ENCODE data around the gene HMGN2. TPM values are rescaled to one million over a fixed set of nuclear protein-coding genes. Genes with fewer than 3 reads are reported as not detected.
A peak's percentile ranks its signal among the peaks of the same experiment; 100 is the strongest.

The HMGN2 gene
- total RNA-seq, 1 experiment from 2014 or later = 1,603 TPM

GRCh38 chr1:26470878-26471497, 1.3 kb upstream of the HMGN2 start:
- H3K27me3 ChIP-seq = no peaks in the 10 kb centered on the region
- H3K36me3 ChIP-seq = peaks cover 41% of the 10 kb centered on the region
- peaks cover 21% of the 10 kb centered on the region for H3K4me1 ChIP-seq
- peak overlapping the region; percentile 100 for H3K4me3 ChIP-seq
- DNase-seq = no peak
- H3K9me3 ChIP-seq (replicated peaks) = no peaks in the 10 kb centered on the region
- H3K27ac ChIP-seq = peak overlapping the region; percentile 100; the same call in 1 of the 2 replicates

GRCh38 chr1:26471498-26472319, 531 bp upstream of the HMGN2 start:
- Histone ChIP-seq H3K4me1 (peaks cover 21% of the 10 kb centered on the region), H3K9me3 (replicated peaks) (no peaks in the 10 kb centered on the region), H3K27me3 (no peaks in the 10 kb centered on the region), H3K4me3 (peak overlapping the region; percentile 100), H3K27ac (peak overlapping the region; percentile 100), H3K36me3 (peaks cover 42% of the 10 kb centered on the region)
- DNase-seq = peak; percentile 79 to 87

GRCh38 chr1:26472901-26473845, 933 bp downstream of the HMGN2 start:
- H3K4me1 ChIP-seq = peaks cover 21% of the 10 kb centered on the region
- H3K27me3 ChIP-seq = no peaks in the 10 kb centered on the region
- peaks cover 46% of the 10 kb centered on the region for H3K36me3 ChIP-seq
- peak overlapping the region; percentile 100 for H3K27ac ChIP-seq
- DNase-seq = peak; percentile 97
- peak overlapping the region; percentile 100 for H3K4me3 ChIP-seq
- no peaks in the 10 kb centered on the region for H3K9me3 ChIP-seq (replicated peaks)

GRCh38 chr1:26474818-26475217, 2.6 kb downstream of the HMGN2 start:
- H3K27ac ChIP-seq = no peak overlapping the region
- peaks cover 21% of the 10 kb centered on the region for H3K4me1 ChIP-seq
- H3K9me3 ChIP-seq (replicated peaks) = no peaks in the 10 kb centered on the region
- peaks cover 53% of the 10 kb centered on the region for H3K36me3 ChIP-seq
- no peak overlapping the region; the same call in 1 of the 2 replicates for H3K4me3 ChIP-seq
- H3K27me3 ChIP-seq = no peaks in the 10 kb centered on the region
- no peak for DNase-seq

- no peak overlapping the region for H3K4me3 ChIP-seq
- H3K36me3 ChIP-seq = peaks cover 53% of the 10 kb centered on the region
- H3K9me3 ChIP-seq (replicated peaks) = no peaks in the 10 kb centered on the region
- no peaks in the 10 kb centered on the region for H3K27me3 ChIP-seq
- peaks cover 16% of the 10 kb centered on the region for H3K4me1 ChIP-seq
- H3K27ac ChIP-seq = no peak overlapping the region
- no peak for DNase-seq
These were observed 3.7 kb downstream of the HMGN2 start for GRCh38 chr1:26475989-26476388.

- Histone ChIP-seq H3K27ac (no peak overlapping the region), H3K27me3 (no peaks in the 10 kb centered on the region), H3K36me3 (peaks cover 53% of the 10 kb centered on the region), H3K4me3 (no peak overlapping the region), H3K4me1 (peaks cover 11% of the 10 kb centered on the region), H3K9me3 (replicated peaks) (no peaks in the 10 kb centered on the region)
- peak in 1 of 2 experiments; percentile 26 for DNase-seq
These were observed 4.7 kb downstream of the HMGN2 start for GRCh38 chr1:26476958-26477357.

- H3K4me3 ChIP-seq = no peak overlapping the region
- H3K4me1 ChIP-seq = peaks cover 11% of the 10 kb centered on the region
- no peak overlapping the region for H3K27ac ChIP-seq
- H3K27me3 ChIP-seq = no peaks in the 10 kb centered on the region
- peak in 1 of 2 experiments; percentile 53 for DNase-seq
- no peaks in the 10 kb centered on the region for H3K9me3 ChIP-seq (replicated peaks)
- peaks cover 49% of the 10 kb centered on the region for H3K36me3 ChIP-seq
These were observed 5.4 kb downstream of the HMGN2 start for GRCh38 chr1:26477446-26478152.

- H3K27me3 ChIP-seq = no peaks in the 10 kb centered on the region
- H3K36me3 ChIP-seq = peaks cover 48% of the 10 kb centered on the region
- peaks cover 11% of the 10 kb centered on the region for H3K4me1 ChIP-seq
- no peaks in the 10 kb centered on the region for H3K9me3 ChIP-seq (replicated peaks)
- no peak overlapping the region for H3K4me3 ChIP-seq
- no peak for DNase-seq
- no peak overlapping the region for H3K27ac ChIP-seq
These were observed 5.9 kb downstream of the HMGN2 start for GRCh38 chr1:26478159-26478558.

- no peak for DNase-seq
- Histone ChIP-seq H3K27ac (no peak overlapping the region), H3K36me3 (peaks cover 40% of the 10 kb centered on the region), H3K9me3 (replicated peaks) (no peaks in the 10 kb centered on the region), H3K27me3 (no peaks in the 10 kb centered on the region), H3K4me3 (no peak overlapping the region), H3K4me1 (peaks cover 9% of the 10 kb centered on the region)
These were observed 6.7 kb downstream of the HMGN2 start for GRCh38 chr1:26478988-26479387.

- H3K27me3 ChIP-seq = no peaks in the 10 kb centered on the region
- peaks cover 8% of the 10 kb centered on the region for H3K36me3 ChIP-seq
- H3K4me3 ChIP-seq = no peak overlapping the region
- no peak overlapping the region for H3K27ac ChIP-seq
- H3K9me3 ChIP-seq (replicated peaks) = no peaks in the 10 kb centered on the region
- DNase-seq = no peak
- no peaks in the 10 kb centered on the region for H3K4me1 ChIP-seq
These were observed 10.7 kb downstream of the HMGN2 start for GRCh38 chr1:26482921-26483320.

- no peak for DNase-seq
- H3K27ac ChIP-seq = no peak overlapping the region
- no peaks in the 10 kb centered on the region for H3K4me1 ChIP-seq
- no peaks in the 10 kb centered on the region for H3K9me3 ChIP-seq (replicated peaks)
- H3K36me3 ChIP-seq = peaks cover 4% of the 10 kb centered on the region
- no peak overlapping the region for H3K4me3 ChIP-seq
- H3K27me3 ChIP-seq = no peaks in the 10 kb centered on the region
These were observed 11.7 kb downstream of the HMGN2 start for GRCh38 chr1:26483980-26484379.

- Histone ChIP-seq H3K4me3 (no peak overlapping the region), H3K27me3 (peaks cover 6% of the 10 kb centered on the region; the same call in 1 of the 2 replicates), H3K9me3 (replicated peaks) (no peaks in the 10 kb centered on the region), H3K36me3 (no peaks in the 10 kb centered on the region), H3K4me1 (no peaks in the 10 kb centered on the region), H3K27ac (no peak overlapping the region)
- no peak for DNase-seq
These were observed 17.9 kb downstream of the HMGN2 start for GRCh38 chr1:26490155-26490554.

GRCh38 chr1:26493267-26493666, 21.0 kb downstream of the HMGN2 start:
- peaks cover 6% of the 10 kb centered on the region; the same call in 1 of the 2 replicates for H3K27me3 ChIP-seq
- H3K36me3 ChIP-seq = no peaks in the 10 kb centered on the region
- no peak for DNase-seq
- H3K4me1 ChIP-seq = no peaks in the 10 kb centered on the region
- no peaks in the 10 kb centered on the region for H3K9me3 ChIP-seq (replicated peaks)
- no peak overlapping the region for H3K27ac ChIP-seq
- no peak overlapping the region for H3K4me3 ChIP-seq

GRCh38 chr1:26493938-26494337, 21.7 kb downstream of the HMGN2 start:
- Histone ChIP-seq H3K9me3 (replicated peaks) (no peaks in the 10 kb centered on the region), H3K4me3 (no peak overlapping the region), H3K27ac (no peak overlapping the region), H3K36me3 (no peaks in the 10 kb centered on the region), H3K27me3 (peaks cover 6% of the 10 kb centered on the region; the same call in 1 of the 2 replicates), H3K4me1 (no peaks in the 10 kb centered on the region)
- no peak for DNase-seq
